Left hindlimb (tissue), 1 donor: ENCODE results near the gene PAK5.

ENCODE experiments used
- DNase-seq: peaks from one replicate; pipeline ENCODE4 v3.0.0-alpha.2; 2018

PAK5 gene

GRCh38 chr20:9775176-9775575 is 63.7 kb downstream of the PAK5 start:
- no peak for DNase-seq

- no peak for DNase-seq
Observed at GRCh38 chr20:9769954-9770353, 68.9 kb downstream of the PAK5 start.

GRCh38 chr20:9761476-9761875 is 77.4 kb downstream of the PAK5 start:
- no peak for DNase-seq

GRCh38 chr20:9759392-9759791 is 79.5 kb downstream of the PAK5 start:
- DNase-seq = no peak

- DNase-seq = no peak
Observed at GRCh38 chr20:9758752-9759151, 80.1 kb downstream of the PAK5 start.

- no peak for DNase-seq
Observed at GRCh38 chr20:9756660-9757059, 82.2 kb downstream of the PAK5 start.

GRCh38 chr20:9755301-9755700 is 83.6 kb downstream of the PAK5 start:
- DNase-seq = no peak

GRCh38 chr20:9744551-9744950 is 94.3 kb downstream of the PAK5 start:
- no peak for DNase-seq

- DNase-seq = no peak
Observed at GRCh38 chr20:9743871-9744270, 95.0 kb downstream of the PAK5 start.

GRCh38 chr20:9742821-9743220 is 96.1 kb downstream of the PAK5 start:
- DNase-seq = no peak

GRCh38 chr20:9741996-9742395 is 96.9 kb downstream of the PAK5 start:
- DNase-seq = no peak

- no peak for DNase-seq
Observed at GRCh38 chr20:9740486-9740885, 98.4 kb downstream of the PAK5 start.

- no peak for DNase-seq
Observed at GRCh38 chr20:9739991-9740390, 98.9 kb downstream of the PAK5 start.

GRCh38 chr20:9736373-9736772 is 102.5 kb downstream of the PAK5 start:
- no peak for DNase-seq

GRCh38 chr20:9723501-9724202 is 115.2 kb downstream of the PAK5 start:
- DNase-seq = no peak

GRCh38 chr20:9711872-9712271 is 127.0 kb downstream of the PAK5 start:
- no peak for DNase-seq

- no peak for DNase-seq
Observed at GRCh38 chr20:9710685-9711084, 128.2 kb downstream of the PAK5 start.

- DNase-seq = no peak
Observed at GRCh38 chr20:9705722-9706476, 133.0 kb downstream of the PAK5 start.

- DNase-seq = no peak
Observed at GRCh38 chr20:9699181-9699580, 139.7 kb downstream of the PAK5 start.

GRCh38 chr20:9689041-9689440 is 149.8 kb downstream of the PAK5 start:
- no peak for DNase-seq

- no peak for DNase-seq
Observed at GRCh38 chr20:9686866-9687265, 152.0 kb downstream of the PAK5 start.

GRCh38 chr20:9686455-9686854 is 152.4 kb downstream of the PAK5 start:
- no peak for DNase-seq

- DNase-seq = no peak
Observed at GRCh38 chr20:9686001-9686400, 152.9 kb downstream of the PAK5 start.

GRCh38 chr20:9685011-9685410 is 153.9 kb downstream of the PAK5 start:
- no peak for DNase-seq
